NCI-H1694 treated with DMSO at 0.1 percent for 48 hours (cell line): Measurements from ENCODE around the gene SEMA5A.

Experiments used
- DNase-seq: peaks from one replicate; lab custom pipeline; 2025; lab: John Stamatoyannopoulos, UW

SEMA5A gene

DNA sequence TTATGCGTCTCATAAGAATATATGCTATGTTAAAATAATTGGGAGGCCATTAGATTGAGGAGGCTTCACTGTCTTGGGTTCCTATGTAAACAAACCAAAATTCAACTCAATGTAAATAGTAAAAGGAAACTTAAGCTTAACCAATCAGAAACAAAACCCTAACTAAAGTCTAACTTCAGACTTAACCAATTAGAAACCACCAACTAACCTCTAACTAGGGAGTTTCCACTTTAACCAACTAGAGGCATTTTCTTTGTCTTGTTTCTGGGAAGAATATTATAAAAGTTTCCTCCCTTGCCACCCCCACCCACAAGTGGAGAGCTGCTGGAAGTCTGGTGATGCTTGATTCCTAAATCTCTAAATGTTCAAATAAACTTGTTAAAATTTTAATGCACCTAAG lies 214.5 kb downstream of the SEMA5A start:
- DNase-seq = no peak

DNA sequence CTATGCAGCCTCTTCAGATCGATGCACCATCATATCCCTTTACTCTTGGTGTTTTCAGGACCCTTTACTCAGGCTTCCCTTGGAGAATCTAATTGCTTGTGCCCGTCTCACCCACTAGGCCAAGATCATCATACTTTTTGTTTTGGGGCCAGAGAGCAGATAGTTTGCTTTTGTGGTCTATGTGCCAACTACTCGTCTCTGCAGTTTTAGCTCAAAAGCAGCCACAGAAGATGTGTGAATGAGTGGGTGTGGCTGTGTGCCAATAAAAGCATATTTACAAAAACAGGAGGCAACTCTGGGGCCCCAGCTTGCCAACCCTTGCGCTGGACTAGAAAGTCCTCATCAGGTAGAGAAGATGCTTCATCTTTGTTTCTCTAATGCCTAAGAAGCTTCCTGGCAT lies 216.8 kb downstream of the SEMA5A start:
- DNase-seq = no peak

DNA sequence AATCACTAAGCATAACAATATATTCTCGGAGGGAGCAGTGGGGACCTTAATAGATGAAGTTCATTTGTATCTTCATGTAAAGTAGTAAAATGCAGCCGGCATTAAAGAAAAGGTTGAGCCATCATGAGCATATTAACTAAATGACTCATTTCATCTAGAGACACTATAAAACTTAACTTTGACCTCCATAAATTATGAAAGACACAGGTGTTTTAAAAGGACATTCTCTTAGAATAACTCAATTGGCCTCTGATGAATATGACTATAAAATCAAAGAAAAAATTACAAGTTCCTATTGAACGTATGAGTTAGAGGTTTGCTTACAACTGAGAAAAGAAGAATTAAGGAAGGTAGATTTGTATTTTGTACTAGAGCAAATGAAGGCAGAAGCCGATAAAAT lies 220.3 kb downstream of the SEMA5A start:
- DNase-seq = no peak

DNA sequence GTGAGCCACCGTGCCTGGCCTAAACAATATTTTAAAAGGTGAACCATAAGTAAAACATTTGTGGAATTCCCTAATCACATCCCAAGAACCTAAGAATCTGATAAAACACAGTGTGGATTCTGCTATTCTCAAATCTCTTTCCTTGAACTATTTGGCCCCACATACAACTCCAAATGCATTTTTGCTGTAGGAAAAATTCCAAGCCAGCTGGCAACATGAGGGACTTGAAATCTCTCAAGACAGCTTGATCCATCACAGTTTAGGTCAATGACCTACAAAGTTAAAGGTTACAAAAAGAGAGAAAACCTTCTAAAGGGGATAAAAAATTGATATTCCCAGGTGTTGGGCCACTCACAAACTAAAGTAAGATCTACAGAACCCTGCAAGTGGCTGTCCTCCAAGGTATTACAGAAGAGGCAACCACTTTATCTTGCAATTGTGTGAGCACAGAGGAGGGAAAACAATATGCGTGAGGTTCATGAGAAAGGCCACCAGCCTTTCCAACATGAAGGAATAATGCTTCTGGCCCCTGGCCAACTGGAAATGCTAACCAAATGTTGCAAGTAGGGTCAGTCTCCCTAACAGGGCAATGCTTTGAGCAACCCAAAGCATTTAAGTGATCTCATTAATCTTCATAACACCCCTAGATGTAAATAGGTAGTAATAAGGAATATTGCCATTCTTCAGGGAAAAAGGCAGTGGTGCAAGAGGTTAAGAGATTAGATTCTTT lies 221.4 kb downstream of the SEMA5A start:
- DNase-seq = no peak

DNA sequence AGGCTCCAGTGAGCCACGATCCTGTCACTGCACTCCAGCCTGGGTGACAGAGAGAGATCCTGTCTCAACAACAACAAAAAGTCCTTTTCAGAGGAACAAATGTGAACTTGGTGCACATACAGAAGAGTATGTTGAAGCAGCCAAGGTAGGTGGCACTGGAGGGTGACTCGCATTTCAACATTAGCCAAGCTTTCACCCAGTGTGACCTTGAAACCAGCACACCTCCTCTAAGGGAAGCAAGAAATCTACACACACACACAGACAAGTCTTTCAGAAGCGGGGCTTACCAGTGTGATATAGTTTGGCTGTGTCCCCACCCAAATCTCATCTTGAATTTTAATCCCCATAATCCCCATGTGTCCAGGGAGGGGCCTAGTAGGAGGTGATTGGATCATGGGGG lies 225.2 kb downstream of the SEMA5A start:
- DNase-seq = no peak

DNA sequence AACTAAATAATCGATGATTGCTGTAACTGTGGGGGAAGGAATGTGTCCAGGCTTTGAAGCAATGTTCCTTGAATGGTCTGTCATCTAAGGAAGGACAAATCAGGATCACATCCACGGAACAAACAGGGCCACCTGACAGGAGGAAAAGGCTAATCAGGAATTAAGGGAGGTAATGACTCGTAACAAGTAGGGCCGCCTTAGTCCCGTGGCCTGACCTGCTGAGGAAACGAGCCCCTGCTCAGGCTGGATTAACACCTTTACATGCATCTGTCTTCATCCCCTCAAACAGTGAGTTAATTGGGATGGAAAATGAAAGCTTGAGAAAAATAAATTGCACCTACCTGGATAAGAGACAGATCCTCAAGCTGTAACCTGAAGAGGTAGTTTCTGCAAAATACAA lies 227.8 kb downstream of the SEMA5A start:
- no peak for DNase-seq

DNA sequence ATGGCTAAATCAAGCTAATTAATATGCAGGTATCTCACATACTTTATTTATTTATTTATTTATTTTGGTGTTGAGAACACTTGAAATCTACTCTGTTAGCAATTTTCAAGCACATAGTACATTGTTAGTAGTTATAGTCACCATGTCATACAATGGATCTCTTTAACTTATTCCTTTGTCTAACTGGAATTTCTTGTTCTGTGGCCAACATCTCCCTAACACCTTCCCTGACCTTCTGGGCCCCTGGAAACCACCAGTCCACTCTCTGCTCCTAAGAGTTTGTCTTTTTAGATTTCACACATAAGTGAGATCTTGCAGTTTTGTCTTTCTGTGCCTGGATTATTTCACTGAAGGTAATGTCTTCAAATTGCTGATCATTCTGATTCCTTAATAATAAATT lies 229.1 kb downstream of the SEMA5A start:
- DNase-seq = no peak

DNA sequence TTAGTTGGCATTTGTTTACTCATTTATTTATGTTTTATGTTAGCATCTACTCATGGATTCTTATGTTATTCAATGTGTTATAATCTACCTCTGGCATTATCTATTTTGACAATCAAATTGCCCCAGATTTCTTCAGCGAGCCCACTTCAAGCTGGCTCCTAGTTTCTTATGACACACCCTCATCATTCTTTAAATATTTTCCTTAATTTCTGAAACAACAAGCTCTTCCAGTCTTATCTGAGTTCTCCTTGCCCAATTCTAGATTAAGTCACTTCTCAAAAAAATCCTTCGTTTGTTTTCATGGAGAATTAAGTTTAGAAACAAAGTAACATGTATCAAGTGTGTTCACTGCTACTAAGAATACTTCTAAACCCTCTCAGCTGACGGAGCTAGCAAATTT lies 229.8 kb downstream of the SEMA5A start:
- DNase-seq = no peak

DNA sequence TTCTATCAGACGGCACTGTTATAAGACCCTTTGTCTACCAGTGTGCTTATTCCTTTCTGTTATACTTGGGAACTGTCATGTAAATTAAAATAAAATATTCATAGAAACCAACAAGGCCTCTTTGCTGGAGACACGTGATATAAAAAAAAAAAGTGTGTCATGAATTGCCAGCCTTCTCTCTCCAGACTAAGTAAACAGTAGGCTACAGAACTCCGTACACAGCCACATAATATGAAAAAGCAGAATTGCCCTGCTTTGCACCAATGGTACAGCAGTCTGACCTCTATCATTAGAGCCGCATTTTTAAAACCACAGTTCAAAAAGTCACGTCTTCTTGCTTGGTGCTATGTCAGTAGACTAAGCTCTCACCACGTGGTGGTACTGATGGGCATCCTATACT lies 231.3 kb downstream of the SEMA5A start:
- no peak for DNase-seq

DNA sequence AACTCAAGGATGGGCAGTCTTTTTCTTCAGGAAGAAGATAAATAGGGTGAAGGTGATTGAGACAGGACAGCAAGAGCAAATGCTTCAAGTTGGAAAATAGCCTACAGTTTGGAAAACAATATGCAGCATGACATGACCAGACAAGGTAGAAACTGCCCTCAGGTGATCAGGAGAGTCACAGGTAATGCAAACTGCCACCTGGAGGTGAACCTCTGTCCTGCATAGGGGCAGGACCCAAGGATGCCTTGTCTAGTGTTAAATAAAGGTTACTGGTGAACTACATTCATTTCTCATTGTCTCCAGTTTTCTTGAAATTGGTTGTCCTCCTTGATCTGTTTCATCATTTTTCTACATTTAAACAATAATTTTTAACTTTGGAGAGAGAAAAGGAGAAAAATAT lies 232.1 kb downstream of the SEMA5A start:
- DNase-seq = no peak

DNA sequence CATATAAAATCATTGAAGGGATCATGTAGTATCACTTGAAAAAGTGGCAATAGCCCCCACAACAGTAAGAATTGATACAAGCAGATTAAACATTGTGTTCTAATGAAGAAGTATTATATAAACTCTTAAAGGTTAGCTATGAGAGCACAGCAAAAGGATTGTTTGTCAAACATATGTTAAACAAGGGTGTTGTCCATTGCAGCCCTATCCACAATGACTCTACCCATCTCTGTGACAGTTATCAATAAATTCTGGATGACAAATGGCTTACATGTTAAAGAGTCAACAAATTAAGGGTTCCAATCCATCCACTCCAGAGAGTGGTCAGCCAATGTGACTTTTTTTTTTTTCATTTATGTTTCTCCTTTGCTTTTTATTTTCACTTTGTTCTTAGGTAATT lies 238.7 kb downstream of the SEMA5A start:
- no peak for DNase-seq

DNA sequence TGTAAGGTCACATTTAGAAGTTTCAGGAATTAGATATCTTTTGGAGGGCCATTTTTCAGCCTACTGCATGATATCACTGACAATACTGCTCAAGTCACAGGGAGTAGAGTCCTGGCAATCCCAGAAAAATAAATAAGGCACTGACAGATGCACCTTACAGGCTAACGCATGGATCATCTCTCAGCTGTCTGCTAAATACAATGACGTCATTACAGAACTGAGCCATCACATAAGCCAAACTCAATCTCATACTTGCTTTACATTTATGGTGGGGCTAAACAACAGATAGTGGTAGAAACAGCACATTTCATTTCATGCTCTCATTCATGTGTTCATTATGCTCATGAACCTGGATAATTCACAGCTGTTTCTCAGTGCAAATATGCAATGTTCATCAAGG lies 243.7 kb downstream of the SEMA5A start:
- no peak for DNase-seq

DNA sequence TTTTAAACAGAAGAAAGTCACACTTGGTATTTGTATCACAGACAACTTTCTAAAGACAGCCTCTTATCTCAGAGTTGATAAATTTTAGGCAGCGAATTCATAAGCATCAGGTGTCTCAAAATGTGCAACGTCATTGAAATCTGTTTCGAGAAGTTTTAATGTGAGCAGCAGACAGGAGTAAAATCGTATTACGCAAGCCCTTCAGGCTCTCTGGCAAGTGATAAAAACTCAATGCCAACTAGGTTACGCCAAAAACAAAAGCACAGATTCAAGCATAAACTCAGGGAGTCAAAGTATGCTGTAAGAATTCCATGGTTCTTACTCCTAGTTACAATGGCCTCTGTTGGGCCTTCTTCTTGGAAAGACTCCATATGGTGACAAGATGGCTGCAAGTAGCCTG lies 244.7 kb downstream of the SEMA5A start:
- DNase-seq = no peak

DNA sequence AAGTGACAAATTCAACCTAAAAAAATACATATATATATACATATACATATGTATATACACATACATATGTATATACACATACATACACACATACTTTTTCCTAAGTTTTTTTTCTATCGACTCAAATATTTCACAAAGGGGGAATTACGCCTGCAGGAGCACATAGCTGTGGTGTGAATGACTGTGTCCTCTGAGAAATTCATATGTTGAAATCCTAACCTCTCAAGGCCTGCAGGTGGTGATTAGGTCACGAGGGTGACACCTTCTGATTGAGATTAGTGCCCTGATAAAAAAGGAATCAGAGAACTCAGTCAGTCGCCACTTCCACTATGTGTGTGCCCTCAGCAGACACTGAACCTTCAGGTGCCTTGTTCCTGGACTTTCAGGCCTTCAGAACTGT lies 248.7 kb downstream of the SEMA5A start:
- no peak for DNase-seq

DNA sequence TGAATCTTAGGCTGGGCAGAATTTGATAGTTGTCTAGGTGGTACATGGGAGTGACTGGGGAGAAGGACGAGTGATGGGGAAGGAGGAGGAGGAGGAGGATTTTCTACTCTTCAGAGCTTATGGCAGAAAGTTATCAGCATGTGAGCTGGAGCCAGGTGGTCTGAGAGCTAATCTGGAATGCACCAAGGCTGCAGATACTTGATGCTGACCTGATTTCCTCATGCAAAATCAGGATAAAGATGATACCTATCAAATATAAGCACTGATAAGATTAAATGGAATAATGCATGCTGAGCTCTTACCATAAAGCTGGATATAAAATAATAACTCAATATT lies 250.4 kb downstream of the SEMA5A start:
- no peak for DNase-seq

DNA sequence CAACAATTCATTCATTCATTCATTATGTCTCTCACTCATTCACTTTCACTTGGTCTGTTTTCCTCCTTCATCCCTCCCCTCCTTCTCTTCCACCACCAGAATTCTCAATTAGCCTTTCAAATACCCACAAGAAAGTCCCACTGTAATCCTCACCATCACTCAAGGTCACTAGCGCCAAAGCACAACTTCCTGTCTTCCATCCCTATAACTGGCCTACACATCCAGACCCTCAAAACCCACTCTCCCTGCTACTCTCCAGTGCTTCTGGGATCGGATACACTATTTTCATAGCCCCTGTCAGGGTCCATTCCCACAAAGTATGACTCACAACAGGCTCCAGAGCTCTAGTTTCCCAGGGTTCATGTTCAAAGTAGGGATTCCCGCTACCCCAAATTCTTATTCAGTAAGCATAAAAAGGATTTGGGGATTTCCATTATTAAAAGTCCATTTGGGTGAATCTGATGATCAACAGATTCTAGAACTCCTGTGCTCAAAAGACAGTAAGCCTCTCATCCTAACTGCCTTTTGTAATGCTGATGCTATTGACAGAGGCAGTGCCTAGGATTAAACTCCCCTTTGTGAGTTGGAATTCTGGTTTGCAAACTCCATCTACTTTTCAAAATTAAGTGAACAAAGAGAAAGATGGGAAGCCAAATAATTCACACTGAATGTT lies 250.9 kb downstream of the SEMA5A start:
- no peak for DNase-seq

DNA sequence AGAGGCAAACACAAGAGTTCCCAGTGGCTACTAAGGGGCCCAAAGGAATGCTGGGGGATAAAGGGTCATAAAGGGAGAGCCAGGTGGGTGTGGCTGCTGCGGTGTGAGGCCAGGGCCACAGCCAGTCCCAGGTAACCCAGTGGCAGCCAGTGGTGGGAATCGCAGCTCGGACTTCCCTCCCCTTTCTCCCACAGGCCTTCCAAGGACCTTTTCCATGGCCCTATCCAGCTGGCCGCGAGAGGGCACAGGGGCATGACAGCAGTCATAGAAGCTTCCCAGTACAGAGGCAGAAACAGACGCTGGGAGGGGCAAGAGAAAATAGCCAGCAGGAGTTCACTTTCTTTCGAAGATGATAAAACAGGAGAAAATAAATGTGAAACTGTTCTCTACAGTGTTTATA lies 257.6 kb downstream of the SEMA5A start:
- no peak for DNase-seq

DNA sequence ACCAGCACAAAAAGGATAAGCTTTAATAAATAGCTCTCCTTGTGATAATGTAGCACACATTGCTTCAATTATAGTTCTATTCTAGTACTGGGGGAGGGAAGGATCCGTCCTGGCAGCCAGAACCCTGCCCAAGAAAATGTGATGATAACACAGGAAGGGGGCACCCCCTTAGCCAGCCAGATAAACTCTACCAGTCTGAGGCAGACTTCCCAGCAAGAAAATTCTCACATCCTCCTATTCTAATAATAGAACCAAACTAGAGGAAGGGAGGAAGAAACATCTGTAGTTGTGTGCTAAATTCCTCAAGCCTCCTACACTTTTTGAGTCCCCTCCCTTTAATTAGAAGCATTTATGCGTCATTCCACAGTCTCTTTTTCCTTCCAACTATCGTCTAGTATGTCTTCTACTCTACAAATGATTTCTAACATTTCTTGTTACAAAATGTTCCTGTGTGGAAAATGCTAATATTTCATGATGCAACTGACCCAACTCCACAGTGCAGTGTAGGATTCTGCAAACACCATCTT lies 261.0 kb downstream of the SEMA5A start:
- DNase-seq = no peak

DNA sequence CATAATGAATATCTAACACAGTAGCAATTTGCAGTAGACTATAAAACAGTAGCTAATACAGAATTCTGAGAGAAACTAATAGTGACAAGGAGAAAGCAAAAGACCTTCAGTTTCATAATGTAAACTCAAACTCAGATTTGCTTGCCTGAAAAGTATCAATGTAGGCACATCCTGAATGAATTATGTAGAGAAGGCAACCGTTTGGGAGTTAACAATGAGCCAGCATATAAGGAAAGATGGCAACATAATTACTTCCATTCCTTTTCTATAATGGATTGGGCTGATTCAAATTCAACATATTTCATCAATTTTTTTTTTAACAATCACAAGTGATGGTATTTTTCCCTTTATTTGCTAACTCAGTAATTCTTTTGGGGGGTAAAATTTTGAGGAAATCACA lies 261.6 kb downstream of the SEMA5A start:
- DNase-seq = no peak

DNA sequence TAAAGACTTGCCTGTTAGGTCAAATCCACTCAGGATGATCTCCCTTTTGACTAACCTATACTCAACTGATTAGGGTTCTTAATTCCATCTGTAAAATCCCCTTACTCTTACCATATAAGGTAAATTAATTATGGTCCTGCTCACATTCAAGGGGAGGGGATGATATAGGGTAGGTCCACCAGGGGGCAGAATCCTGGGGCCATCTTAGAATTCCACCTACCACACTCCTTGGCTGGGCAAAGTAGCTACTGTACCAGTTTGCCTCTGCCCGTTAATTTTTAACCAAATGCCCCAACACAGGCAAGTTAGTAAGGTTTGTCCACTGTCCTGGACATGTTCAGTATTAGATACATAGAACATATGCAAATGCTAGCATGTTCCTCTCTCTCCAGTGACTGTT lies 262.4 kb downstream of the SEMA5A start:
- no peak for DNase-seq

DNA sequence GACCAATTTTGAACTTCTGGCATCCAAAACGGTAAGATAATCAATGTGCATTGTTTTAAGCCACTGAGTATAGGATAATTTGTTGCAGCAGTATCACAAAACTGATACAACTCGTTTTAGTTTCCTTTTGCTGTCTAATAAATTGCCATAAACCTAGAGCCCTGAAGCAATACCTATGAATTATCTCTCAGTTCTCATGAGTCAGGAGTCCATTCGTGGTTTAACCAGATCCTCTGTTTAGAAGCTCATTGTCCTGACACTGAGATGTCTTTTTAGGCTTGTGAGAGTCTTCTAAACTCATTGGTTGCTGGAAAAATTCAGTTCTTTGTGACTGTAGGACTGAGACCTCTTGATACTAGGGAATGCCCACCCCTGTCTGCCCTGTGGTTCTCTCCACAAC lies 262.9 kb downstream of the SEMA5A start:
- DNase-seq = no peak

DNA sequence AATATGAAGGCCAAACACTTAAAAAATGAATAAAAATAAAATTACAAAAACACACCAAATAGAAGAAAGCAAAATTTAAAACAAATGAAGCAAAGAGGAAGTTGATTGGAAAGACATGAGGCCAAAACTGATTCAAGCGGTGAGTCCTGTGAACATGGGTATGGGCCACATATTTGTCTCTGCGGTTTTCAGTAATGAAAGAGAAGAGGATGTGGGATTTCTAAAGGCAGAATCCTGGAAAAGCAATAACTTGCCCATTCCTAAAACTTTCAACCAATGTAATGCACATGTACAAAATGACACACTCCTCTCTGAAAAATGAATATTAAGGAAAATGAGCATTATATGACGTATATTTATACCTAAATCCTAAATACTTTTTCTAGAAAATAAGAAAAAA lies 263.7 kb downstream of the SEMA5A start:
- DNase-seq = no peak

DNA sequence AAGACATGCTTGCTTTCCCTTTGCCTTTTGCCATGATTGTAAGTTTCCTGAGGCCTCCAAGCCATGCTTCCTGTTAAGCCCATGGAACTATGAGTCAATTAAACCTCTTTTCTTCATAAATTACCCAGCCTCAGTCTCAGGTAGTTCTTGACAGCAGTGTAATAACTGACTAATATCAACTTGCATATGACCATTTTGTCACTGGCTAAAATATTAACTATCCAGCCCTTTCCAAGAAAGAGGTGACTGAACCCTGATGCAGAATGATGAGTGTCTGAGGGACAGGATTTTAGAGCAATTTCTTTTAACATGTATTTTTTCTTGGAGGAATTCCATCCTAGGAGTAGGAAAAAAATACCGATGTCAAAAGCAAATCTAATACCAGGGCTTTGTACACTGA lies 266.1 kb downstream of the SEMA5A start:
- DNase-seq = no peak
